Measurements from ENCODE around the gene LRRC7. TPM values are rescaled to one million over a fixed set of nuclear protein-coding genes. Genes with fewer than 3 reads are reported as not detected.
A peak's percentile ranks its signal among the peaks of the same experiment; 100 is the strongest.

LRRC7 gene
- total RNA-seq, 1 experiment from 2014 or later: 0.80 TPM

DNA sequence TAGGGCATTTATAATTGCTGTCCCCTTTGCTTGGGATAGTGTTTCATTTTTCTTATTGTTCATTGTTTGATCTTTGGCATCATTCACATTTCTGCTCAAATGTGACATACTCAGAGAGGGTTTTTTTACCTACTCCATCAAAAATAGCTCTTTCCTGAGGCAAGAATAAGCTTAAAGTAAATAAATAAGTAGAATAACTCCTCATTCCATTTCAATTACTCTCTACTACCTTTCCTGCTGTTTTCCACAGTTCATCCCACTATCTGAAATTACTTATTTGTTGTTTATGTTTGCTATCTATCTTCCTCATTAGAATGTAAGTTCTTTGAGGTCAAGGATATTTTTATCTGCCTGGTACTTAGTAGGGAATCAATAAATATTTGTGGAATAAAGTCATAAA, 517.8 kb downstream of the LRRC7 start:
- no peak for DNase-seq (ENCODE audit: low read depth)

DNA sequence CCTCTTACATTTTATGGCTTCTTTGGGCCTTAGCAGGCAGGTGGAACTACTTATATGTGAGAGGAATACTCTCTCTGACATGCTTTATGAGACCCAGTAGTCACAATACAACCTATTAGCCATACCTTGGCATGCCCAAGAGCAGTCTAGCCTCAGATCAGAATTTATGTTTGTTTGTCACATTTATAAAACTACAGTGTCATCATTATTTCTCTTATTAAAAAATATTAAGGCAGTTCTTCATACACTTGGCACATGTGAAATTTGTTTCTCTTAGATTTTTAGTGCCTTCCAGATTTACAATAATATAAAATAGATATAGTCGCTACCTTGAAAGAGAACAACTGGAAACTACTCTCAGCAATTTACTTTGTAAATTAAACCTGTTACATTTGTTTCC, 519.2 kb downstream of the LRRC7 start:
- DNase-seq (ENCODE audit: low read depth): no peak

DNA sequence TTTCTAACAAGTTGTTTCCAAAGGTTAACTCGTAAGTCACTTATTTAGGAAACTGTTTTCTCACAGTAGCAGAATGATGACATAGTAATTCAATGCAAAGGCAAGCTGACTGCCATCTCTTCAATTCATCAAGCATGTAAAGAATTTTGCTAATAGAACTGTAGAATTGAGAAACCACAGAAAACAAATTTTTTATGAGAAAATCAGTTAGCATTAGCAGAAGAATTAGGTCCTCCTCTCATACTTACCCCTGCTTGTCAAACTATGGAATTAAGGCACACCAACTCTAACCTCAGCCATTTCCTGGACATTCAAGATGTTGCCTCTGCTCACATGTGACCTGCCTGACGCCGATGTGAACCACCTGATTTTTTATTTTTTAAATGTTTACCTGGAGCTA, 522.4 kb downstream of the LRRC7 start:
- DNase-seq (ENCODE audit: low read depth): no peak

DNA sequence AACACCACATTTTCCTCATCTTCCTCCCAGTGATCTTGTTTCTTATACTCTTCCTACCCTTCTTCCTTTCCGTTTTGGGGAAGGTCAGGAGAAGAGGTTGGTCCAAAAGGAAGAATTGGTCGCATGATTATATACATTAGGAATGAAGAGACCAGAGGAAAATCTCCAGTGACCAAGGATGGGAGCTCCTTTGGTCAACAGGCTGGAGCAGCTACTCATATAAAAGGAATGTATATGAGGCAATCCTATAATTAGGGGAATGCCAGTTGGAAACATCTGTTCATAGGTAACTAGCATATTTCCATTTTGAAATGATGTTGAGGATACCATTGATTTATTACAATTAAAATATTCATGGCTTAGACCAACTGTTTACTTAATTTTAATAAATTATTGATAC, 523.2 kb downstream of the LRRC7 start:
- DNase-seq (ENCODE audit: low read depth): peak; percentile 65

DNA sequence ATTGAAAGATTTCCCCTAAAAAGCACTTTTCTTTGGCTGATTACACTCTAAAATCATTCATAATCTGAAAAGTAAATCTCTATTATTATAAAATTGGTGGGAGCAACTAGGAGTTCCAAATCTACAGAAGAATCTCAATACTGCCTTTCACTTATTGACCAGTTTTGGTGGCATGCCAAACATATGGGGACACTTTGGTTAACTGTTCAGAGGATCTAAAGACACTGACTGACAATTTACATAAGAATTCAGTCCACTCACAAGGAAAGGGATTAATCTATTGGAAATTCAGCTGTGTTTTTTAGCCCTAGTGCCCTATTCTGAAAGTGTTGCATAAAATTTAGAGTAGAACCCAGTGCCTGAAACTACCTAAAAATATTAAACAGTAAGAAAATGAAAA, 524.1 kb downstream of the LRRC7 start:
- no peak for DNase-seq (ENCODE audit: low read depth)

DNA sequence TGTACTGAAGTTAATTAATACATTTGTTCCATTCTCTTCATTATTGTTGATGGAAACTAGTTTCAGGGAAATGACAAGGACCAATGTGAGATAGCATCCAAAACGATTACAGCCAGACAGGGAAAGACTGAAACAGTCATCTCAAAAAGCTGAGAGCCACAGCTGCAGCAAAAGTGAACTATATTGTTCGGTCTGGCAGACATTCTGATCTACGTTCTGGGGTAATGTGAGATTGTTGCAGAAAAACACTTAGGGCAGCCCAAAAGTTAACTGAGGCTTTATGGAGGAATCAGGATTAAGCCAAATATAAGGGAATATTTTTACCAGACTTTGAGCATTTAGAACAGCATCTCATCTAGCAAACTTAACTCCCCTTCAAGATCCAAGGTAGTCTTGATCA, 524.8 kb downstream of the LRRC7 start:
- DNase-seq (ENCODE audit: low read depth): no peak

DNA sequence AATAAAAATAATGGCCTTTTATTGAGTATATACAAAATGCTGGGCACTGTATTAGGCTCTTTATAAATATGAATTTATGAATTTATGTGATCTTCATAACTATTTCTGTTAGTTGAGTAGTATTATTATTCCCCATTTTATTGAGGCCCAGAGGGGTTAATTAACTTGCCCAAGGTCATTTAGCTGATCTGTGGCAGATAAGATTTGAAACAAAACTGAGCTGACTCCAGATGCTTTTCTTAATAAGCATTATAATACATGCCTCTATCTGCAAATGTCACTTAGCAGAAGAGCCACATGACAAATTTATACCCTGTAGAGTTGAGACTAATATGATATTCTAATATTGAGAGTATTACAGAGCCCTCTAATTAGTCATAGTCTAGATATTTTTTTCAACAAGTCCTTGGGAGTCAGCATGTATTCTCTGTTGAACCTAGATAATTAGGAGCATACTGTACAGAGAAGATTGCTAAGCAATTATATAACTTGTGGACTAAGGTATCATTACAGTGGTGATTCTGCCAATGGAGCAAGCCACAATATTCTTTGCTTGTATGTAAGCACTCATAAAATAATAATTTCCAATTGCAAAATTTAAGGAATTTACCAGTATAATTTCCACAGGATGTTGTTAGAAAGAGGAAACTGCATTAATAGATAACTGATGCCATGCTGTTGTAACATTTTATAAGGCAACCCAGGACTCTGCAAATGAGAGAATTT, 525.7 kb downstream of the LRRC7 start:
- no peak for DNase-seq (ENCODE audit: low read depth)

DNA sequence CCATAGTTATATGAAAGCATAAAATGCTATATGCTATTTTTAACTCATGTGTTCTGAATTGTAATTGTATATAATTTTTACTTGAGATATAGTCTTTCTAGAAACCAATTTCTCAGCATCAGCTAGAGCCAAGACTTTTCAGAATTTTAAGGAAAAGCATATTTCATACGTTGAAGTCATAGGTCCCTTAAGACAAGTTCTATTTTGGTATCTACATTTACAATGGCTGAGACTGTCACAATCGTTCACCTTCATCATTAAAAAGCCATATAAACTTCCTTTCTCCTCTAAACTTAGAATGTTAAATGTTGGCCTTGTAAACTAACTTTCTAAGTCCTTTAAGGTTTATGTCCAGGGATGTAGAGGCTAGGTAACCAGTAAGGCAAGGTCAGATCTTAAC, 533.5 kb downstream of the LRRC7 start:
- no peak for DNase-seq (ENCODE audit: low read depth)

DNA sequence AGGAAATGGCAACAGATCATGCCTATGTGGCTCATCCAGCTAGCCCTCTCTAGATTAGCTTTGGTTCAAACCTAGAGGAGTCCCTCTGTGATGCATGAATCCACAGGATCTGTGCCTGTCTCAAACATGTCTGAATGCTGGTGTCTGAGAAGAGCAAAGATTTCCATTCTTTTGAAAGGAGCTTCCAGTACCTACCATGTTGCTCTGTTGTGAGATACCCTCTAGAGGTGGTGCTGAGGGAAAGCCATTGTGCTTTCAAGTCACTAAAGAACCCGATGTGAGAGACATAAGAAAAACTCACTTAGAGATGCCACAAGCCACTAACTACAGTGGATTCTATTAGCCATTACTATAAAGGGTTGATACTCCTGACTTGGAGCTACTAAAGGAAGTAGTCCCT, 534.1 kb downstream of the LRRC7 start:
- DNase-seq (ENCODE audit: low read depth): no peak

DNA sequence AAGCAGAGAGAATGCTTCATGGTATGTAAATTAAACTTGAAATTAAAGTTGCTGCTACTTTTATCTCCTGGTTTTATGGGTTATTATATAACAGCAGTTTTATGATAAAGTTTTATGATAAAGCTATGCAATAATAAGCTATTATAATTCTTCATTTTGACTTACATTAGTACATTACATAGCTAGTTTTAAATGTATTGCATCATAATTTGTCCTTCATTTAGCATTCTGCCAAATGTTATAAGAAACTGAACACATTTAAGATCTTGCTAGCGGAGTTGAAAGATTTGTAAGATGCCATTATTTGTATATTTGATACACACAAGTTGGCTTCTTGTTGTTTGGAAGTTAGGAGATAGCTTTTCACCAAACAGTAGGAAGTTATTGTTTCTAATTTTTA, 536.0 kb downstream of the LRRC7 start:
- no peak for DNase-seq (ENCODE audit: low read depth)

DNA sequence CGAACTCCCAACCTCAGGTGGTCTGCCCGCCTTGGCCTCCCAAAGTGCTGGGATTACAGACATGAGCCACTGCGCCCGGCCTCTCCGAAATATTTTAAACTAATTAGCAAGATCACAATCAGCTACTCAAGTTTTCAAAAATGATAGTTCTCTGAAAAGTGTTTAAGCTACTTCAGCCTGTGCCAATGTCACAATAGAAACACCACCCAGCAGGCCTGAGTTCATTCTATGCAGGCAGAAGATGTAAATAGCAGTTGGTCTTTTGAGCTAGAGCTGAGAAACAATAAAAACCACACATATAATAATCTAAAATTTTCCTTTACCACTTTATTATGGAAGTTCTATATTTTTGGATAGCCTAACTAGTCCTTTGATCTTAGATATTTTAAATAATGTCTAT, 541.5 kb downstream of the LRRC7 start:
- no peak for DNase-seq (ENCODE audit: low read depth)

DNA sequence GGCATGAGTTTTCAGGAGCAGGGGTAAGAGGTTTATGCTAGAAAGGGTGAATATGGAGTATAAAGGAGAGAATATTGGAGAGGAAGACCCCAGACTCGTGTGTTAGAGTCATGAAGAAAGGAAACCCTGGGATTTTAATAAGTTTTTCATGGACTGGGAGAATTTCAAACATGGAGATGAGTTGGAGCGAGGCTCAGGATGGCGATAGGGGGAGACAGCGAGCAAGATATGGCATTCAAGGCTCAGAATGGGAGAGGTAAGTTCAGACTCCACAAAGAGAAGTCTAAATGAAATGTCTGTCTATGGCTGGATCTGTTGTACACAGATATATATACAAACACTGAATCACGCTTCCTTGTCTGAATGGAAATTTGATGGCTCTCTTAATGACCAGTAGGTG, 545.1 kb downstream of the LRRC7 start:
- no peak for DNase-seq (ENCODE audit: low read depth)

DNA sequence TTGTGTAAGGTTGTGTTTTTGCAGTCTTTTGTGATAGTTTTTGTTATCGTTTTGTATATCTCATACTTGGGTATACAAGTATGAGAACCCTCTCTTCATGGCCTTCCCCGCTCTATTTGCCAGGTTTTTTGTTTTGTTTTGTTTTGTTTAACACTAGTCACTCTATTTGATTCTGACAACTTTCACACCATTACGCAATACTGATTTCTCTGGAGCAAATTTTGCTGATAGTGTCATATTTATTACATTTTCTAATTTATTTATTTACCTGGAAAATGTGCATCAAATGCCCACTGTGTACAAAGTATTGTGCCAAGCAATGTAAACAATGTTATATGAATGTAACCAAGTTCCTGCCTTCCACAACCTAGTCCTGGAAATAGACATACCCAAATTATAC, 547.6 kb downstream of the LRRC7 start:
- DNase-seq (ENCODE audit: low read depth): no peak

DNA sequence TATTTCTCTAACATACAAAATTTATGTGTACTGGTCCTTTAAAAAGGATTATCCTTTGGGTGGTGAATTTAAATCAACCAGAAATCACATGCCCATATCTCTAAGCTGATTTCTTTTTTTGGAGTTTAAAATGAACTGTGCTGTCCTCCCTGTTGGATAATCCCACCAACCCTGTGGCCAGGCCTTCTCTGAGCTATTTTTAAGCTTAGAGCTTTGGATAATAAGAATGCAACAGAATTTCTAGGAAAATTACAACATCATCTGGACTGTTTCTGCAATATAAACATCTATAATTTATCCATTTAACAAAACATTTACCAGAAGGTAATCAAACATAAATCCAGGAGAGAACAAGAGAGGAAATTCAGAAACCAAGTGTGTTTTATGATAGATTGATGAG, 549.3 kb downstream of the LRRC7 start:
- DNase-seq (ENCODE audit: low read depth): no peak

DNA sequence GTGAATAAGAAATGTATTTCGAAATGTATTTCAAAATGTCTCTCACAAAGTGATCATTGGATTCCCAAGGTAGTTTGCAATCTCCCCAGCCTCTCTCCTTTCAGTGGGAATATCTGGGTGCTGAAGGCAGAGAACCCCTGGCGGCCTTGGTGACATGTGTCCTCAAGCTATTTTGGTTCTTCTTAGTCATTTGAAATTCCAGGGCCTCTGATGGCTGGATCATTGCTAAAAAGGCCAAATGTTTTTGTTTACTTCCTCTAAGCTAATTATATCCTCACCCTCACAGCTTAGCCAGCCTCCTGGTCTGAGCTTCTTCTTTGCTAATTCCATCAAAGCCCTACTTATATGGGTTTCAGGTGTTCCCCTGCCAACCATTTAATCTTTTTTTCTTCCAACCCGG, 566.4 kb downstream of the LRRC7 start:
- peak; percentile 13 for DNase-seq (ENCODE audit: low read depth)

DNA sequence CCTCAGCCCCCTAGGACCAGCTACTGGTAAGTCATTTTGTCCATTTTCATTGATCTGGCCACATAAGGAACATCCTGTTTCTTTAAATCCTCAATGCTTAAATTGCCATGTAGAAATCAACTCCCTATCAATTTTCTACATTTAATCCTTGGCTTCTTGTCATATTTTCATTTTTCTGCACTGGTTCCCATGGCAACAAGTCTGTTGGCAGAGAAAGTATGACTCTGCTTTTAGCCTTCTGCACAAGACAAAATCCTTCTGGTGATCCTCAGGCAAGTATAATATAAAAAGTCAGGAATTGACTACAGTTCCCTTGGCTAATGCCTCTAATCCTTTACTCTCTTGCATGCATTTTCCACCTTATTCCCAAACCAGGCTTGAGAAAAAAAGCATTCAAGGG, 572.6 kb downstream of the LRRC7 start:
- DNase-seq (ENCODE audit: low read depth): peak; percentile 72

DNA sequence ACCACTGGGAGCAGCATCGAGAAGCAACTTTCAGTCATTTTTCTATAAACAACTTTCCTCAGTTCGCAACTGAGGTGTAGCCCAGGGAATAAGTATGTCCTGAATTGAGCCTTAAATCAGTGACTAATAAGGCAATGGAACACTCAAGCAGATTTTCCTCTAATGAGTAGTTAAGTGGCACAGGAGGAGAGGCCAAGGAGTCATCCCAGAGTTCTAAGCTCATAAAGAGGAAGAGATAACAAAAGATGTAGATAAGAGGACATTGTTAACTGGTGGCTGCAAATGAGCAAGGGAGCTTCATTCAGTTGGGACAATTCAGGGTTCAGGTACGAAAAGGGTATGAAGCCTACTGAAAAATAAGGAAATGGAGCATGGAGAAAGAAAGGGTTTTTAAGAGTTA, 573.2 kb downstream of the LRRC7 start:
- DNase-seq (ENCODE audit: low read depth): peak; percentile 17

DNA sequence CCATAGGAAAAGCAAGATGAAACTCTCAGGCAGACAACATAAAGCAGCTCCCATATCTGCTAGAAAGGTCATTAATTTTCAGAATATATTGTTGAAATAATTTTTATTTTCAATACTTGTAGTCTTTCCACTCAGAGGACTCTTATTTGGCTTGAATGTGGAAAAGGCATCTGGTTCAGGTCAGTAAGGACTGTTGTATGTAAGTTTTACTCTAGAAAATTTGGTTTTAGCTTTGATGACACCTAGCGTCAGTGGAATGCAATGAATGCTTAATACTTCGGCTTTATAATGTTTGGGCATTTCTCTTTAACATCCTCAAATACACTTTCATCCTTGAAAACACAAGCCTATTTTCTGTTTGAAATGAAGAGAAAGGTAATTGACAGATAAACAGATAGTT, 574.4 kb downstream of the LRRC7 start:
- DNase-seq (ENCODE audit: low read depth): peak; percentile 46

DNA sequence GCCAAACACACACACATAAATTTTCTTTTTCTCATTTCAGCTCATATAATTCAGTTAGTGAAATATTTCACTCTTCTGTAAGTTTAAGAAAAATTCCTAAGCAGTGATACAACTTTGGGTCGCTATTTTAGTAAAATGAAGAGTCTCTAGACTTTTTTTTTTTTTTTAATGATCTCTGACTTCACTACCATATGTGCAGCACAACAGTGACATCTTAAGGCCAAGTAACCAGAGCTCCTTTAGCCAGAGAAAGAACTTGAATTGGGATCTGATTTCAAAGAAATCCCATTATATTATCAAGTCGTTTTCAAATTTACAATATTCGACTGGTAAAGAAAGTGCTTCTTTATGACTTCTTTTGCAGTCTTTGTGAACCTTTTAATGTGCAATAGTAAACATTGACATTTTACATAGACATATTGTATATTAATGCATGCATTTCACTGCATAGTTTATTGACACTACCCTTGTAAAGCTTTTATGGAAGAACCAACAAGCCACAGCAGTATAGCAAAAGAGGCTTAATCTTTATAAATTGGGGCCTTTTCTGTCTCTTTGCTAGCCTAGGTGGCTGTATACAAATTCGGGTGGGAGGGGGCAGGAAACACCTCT, 575.4 kb downstream of the LRRC7 start:
- DNase-seq (ENCODE audit: low read depth): peak; percentile 60

DNA sequence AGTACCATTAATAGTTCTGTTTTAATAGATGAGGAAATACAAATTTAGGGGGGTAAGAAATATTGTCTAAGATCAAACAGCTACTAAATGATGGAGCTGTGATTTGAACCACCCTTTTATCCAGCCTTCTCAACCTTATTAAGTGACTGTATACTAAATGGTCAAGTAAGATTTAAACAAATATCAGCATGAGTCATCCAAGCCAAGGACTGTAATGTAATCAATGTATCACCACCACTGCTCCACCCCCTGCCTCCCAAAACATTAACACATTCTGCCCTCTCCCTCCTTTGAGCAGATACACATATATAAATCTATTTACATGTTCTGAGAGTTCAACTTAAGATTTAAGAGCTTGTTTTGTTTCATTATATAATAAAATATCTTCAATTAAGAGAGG, 578.8 kb downstream of the LRRC7 start:
- peak; percentile 15 for DNase-seq (ENCODE audit: low read depth)

DNA sequence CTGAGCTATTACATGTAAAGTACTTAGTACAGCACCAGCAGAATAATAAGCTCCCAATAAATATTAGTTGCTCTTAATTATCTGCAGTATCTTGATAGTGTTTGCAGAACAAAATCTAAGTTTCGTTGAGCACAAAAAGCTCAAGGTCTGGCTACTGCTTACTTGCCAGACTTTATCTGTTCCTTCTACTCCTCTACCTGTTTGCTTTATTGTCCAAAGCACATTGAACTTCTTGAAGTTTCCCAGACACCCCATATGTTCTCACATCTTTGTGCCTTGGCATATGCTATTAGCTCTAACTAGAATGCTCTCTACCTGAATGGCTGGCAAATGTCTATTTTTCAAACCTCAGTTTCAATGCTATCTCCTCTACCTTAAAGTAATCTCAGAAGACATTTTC, 582.7 kb downstream of the LRRC7 start:
- no peak for DNase-seq (ENCODE audit: low read depth)

DNA sequence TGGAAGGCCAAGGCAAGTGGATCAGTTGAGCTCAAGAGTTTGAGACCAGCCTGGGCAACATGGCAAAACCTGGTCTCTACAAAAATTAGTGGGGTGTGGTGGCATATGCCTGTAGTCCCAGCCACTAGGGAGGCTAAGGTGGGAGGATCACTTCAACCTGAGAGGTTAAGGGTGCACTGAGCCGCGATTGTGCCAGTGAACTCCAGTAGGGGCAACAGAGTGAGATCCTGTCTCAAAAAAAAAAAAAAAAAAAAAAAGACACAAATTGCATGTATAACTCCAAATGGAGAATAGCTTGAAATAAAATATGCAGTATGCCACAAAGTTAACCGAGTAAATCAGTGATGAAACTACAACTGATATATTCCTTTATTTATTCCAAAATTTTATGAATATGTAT, 586.0 kb downstream of the LRRC7 start:
- DNase-seq (ENCODE audit: low read depth): no peak

DNA sequence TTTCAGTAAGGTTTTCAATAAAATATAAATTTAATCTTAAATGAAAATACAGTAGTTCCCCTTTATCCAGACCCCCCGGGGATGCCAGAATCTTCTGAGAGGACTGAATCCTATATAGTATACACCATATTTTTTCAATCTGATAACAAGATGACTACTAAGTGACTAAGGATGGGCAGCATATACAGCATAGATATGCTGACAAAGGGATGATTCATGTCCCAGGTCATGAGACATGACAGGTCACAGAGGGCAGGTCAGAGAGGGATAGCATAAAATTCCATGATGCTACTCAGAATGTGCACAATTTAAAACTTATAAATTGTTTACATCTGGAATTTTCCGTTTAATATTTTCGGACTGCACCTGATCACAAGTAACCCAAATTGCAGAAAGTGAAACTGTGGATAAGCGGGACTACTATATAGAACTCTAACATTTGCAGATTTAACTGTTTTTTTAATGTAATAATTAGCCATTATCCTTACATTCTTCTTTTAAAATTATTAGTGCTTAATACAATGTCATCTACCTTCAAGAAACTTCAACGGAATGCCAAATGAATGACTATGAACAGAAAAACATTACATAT, 588.9 kb downstream of the LRRC7 start:
- DNase-seq (ENCODE audit: low read depth): peak; percentile 54

Measured in LHCN-M2 (cell line).